ENCODE measurements around the gene KRT74.

The KRT74 gene

DNA sequence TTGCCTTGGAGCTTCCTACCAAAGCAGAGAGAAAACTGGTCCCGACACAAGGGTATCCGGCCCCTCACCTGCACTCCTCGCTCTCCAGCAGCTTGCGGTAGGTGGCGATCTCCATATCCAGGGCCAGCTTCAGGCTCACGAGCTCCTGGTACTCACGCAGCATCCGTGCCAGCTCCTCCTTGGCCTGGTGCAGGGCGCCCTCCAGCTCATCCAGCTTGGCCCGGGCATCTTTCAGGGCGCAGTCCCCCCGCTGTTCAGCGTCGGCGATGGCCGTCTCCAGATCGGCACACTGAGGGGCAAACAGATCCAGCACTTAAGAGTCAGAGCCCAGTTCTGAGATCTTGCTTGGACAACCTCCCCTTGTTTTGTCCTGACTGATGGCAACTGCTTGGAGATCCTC lies 13.9 kb upstream of the KRT74 start:
- TF ChIP-seq POLR2AphosphoS5 (IDR thresholded peaks at IDR 0.05; ENCODE audit: low read depth, low read length) (no peak), FOXP2 (optimal IDR thresholded peaks at IDR 0.05; ENCODE audit: borderline replicate concordance, extremely low read depth, extremely low read length, insufficient read depth) (no peak), TAF1 (IDR thresholded peaks at IDR 0.05; ENCODE audit: borderline replicate concordance, insufficient read depth, low read length) (no peak), SIN3A (IDR thresholded peaks at IDR 0.05; ENCODE audit: borderline replicate concordance, insufficient read depth, low read length) (no peak)
- TF ChIP-seq, protein P1, sequence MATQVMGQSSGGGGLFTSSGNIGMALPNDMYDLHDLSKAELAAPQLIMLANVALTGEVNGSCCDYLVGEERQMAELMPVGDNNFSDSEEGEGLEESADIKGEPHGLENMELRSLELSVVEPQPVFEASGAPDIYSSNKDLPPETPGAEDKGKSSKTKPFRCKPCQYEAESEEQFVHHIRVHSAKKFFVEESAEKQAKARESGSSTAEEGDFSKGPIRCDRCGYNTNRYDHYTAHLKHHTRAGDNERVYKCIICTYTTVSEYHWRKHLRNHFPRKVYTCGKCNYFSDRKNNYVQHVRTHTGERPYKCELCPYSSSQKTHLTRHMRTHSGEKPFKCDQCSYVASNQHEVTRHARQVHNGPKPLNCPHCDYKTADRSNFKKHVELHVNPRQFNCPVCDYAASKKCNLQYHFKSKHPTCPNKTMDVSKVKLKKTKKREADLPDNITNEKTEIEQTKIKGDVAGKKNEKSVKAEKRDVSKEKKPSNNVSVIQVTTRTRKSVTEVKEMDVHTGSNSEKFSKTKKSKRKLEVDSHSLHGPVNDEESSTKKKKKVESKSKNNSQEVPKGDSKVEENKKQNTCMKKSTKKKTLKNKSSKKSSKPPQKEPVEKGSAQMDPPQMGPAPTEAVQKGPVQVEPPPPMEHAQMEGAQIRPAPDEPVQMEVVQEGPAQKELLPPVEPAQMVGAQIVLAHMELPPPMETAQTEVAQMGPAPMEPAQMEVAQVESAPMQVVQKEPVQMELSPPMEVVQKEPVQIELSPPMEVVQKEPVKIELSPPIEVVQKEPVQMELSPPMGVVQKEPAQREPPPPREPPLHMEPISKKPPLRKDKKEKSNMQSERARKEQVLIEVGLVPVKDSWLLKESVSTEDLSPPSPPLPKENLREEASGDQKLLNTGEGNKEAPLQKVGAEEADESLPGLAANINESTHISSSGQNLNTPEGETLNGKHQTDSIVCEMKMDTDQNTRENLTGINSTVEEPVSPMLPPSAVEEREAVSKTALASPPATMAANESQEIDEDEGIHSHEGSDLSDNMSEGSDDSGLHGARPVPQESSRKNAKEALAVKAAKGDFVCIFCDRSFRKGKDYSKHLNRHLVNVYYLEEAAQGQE (IDR thresholded peaks at IDR 0.05; ENCODE audit: insufficient read depth in 1 of 2, low read depth in 2 of 2, low read length in 2 of 2): no peak

GRCh38 chr12:52585946-52586345 lies 12.3 kb upstream of the KRT74 start:
- TF ChIP-seq POLR2AphosphoS5 (IDR thresholded peaks at IDR 0.05; ENCODE audit: low read depth, low read length) (no peak), SIN3A (IDR thresholded peaks at IDR 0.05; ENCODE audit: borderline replicate concordance, insufficient read depth, low read length) (no peak), TAF1 (IDR thresholded peaks at IDR 0.05; ENCODE audit: borderline replicate concordance, insufficient read depth, low read length) (no peak), FOXP2 (optimal IDR thresholded peaks at IDR 0.05; ENCODE audit: borderline replicate concordance, extremely low read depth, extremely low read length, insufficient read depth) (no peak)
- TF ChIP-seq, protein P1 (IDR thresholded peaks at IDR 0.05; ENCODE audit: insufficient read depth in 1 of 2, low read depth in 2 of 2, low read length in 2 of 2): no peak

- TF ChIP-seq TAF1 (IDR thresholded peaks at IDR 0.05; ENCODE audit: borderline replicate concordance, insufficient read depth, low read length) (no peak), FOXP2 (optimal IDR thresholded peaks at IDR 0.05; ENCODE audit: borderline replicate concordance, extremely low read depth, extremely low read length, insufficient read depth) (no peak), SIN3A (IDR thresholded peaks at IDR 0.05; ENCODE audit: borderline replicate concordance, insufficient read depth, low read length) (no peak), POLR2AphosphoS5 (IDR thresholded peaks at IDR 0.05; ENCODE audit: low read depth, low read length) (no peak)
- TF ChIP-seq, protein P1 (IDR thresholded peaks at IDR 0.05; ENCODE audit: insufficient read depth in 1 of 2, low read depth in 2 of 2, low read length in 2 of 2): no peak
These were observed 11.4 kb upstream of the KRT74 start for GRCh38 chr12:52585066-52585465.

DNA sequence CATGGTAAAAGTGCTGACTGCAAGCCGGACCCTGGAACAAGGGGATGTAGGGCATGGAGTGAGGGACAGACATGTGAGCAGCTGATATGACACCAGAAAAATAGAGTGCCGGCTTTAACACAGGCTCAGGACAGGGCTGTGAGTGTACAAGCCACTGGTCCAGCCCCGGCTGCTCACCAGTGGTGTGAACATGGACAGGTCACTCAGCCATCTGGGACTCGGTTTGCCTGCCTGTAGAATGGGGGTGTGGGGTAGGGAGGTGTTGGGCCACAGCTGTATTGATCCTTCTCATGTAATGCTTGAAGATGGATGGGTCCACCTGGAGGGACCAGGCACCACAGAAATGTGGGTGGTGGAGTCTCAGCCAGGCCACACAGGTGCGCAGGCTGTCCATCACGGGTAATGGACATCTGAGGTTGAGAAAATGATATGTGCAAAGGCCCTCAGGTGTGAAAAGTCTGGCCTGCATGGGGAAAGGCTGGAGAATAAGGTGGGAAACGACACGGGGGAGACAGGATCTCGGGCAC lies 10.6 kb upstream of the KRT74 start:
- TF ChIP-seq POLR2AphosphoS5 (IDR thresholded peaks at IDR 0.05; ENCODE audit: low read depth, low read length) (no peak), TAF1 (IDR thresholded peaks at IDR 0.05; ENCODE audit: borderline replicate concordance, insufficient read depth, low read length) (no peak)
- TF ChIP-seq, protein P1 (IDR thresholded peaks at IDR 0.05; ENCODE audit: insufficient read depth in 1 of 2, low read depth in 2 of 2, low read length in 2 of 2): no peak

DNA sequence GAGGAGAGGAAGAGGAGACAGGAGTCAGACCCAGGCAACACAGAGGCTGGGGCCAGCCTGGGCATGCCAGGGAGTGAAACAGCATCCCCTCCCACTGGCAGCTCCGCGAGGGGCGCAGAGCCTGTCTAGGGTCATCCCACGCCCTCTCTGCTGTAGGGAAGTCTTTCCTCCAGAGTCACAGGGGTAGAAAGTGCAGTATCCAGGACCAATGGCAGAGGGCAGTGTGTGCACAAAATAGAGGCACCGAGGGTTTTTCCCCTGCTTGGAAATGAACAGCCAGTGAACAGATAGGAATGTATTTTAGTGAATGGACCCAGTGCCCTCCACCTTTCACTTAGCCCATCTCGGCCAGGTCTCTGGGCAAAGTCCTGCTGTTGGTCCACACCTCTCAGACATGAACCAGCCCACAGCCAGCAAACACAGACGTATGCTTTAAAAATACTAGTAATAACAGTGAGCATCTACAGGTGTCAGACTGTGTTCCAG lies 9.4 kb upstream of the KRT74 start:
- TF ChIP-seq, protein P1 (IDR thresholded peaks at IDR 0.05; ENCODE audit: insufficient read depth in 1 of 2, low read depth in 2 of 2, low read length in 2 of 2): no peak
- no peak for TF ChIP-seq FOXP2 (optimal IDR thresholded peaks at IDR 0.05; ENCODE audit: borderline replicate concordance, extremely low read depth, extremely low read length, insufficient read depth)
- TF ChIP-seq SIN3A (IDR thresholded peaks at IDR 0.05; ENCODE audit: borderline replicate concordance, insufficient read depth, low read length): no peak
- no peak for TF ChIP-seq POLR2AphosphoS5 (IDR thresholded peaks at IDR 0.05; ENCODE audit: low read depth, low read length)
- TF ChIP-seq TAF1 (IDR thresholded peaks at IDR 0.05; ENCODE audit: borderline replicate concordance, insufficient read depth, low read length): no peak

All from PFSK-1 (cell line).